Type B pancreatic cell (in vitro differentiated cells): Measurements from ENCODE around the gene MDM2. TPM values are rescaled to one million over a fixed set of nuclear protein-coding genes. Genes with fewer than 3 reads are reported as not detected.
A peak's percentile ranks its signal among the peaks of the same experiment; 100 is the strongest.
"Not testable (repeated sequence)": the region's sequence is repeated elsewhere in the genome, so short reads cannot be mapped to it uniquely, and the experiment has no call there.

Experiments used
- DNase-seq: peaks from one replicate; pipeline ENCODE4 v3.0.0; 2021; ENCODE audit warnings: mixed read lengths; ENCODE audit not compliant: unreplicated experiment; ENCODE audit errors: extremely low spot score
- H3K27ac Mint-ChIP-seq: 2 replicates; pipeline ENCODE4 v1.8.0; 2021; ENCODE audit warnings: mild to moderate bottlenecking, mixed read lengths
- H3K27me3 Mint-ChIP-seq: 2 replicates; pipeline ENCODE4 v1.8.0; 2021; ENCODE audit warnings: mixed read lengths
- H3K36me3 Mint-ChIP-seq: 2 replicates; pipeline ENCODE4 v1.8.0; 2021; ENCODE audit warnings: mixed read lengths
- H3K4me1 Mint-ChIP-seq: one replicate; pipeline ENCODE4 v1.8.0; 2021; ENCODE audit warnings: mixed read lengths; ENCODE audit not compliant: unreplicated experiment
- H3K4me3 Mint-ChIP-seq: 2 replicates; pipeline ENCODE4 v1.8.0; 2021; ENCODE audit warnings: mild to moderate bottlenecking, mixed read lengths
- H3K9me3 Mint-ChIP-seq: 2 replicates; pipeline ENCODE4 v1.8.0; 2021; ENCODE audit warnings: mixed read lengths
- CTCF ChIP-seq: fragments of 200-600 bp; sonication (generic); conservative IDR thresholded peaks from 2 replicates; pipeline ENCODE4 v1.5.0; 2021; ENCODE audit warnings: antibody characterized with exemption, mild to moderate bottlenecking
- total RNA-seq: library from RNA; stranded (reverse); gene quantifications from 2 replicates; pipeline ENCODE4 v1.2.1, GENCODE V29; 2021; ENCODE audit warnings: low replicate concordance

Gene MDM2
- total RNA-seq, 1 donor from 2014 or later: 162 TPM

DNA sequence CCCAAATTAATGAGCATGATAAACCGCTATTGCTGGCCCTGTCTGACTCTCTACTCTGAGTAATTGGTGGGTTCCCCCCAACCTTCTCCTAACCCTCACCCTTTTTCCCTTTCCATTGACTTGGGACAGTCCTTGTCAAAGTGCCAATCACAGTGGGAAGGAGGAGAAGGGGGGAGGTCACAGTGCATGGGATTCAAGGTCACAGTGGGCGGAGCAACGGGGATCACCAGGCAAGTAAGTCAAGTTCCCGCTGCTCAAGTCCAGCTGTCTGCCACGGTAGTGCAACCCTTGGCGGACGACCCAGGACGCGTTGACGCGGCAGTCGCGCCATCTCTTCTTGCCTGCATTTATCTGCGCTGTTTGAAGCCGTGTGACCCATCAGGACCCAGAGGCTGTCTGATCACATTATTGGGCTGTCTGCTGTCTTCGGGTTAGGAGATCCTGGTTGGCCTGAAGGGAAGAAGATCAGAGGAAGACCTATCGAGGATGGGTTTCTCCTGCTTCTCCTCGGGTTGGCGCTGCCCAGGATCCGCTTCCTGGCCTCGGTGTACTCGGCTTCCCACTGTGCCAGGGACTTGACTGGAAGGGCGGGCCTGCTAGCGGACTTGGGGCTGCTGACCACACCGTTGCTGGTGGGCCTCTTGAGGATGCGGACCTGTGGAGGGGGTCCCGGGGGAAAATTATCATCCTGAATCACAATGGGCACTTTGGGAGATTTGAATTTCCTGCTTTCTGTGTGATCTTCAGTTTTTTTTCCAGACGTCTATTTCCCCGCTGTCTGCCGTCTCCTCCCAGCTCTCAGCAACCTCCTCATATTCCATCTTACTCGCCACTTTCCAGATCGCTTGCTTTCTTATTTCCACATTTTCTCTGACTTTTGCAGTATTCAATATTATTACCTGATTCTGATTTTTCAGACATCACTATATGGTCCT lies 3.1 kb upstream of the MDM2 start:
- no peak for DNase-seq
- H3K4me1 Mint-ChIP-seq: peaks cover 9% of the 10 kb centered on the region
- peaks cover 2% of the 10 kb centered on the region for H3K9me3 Mint-ChIP-seq

DNA sequence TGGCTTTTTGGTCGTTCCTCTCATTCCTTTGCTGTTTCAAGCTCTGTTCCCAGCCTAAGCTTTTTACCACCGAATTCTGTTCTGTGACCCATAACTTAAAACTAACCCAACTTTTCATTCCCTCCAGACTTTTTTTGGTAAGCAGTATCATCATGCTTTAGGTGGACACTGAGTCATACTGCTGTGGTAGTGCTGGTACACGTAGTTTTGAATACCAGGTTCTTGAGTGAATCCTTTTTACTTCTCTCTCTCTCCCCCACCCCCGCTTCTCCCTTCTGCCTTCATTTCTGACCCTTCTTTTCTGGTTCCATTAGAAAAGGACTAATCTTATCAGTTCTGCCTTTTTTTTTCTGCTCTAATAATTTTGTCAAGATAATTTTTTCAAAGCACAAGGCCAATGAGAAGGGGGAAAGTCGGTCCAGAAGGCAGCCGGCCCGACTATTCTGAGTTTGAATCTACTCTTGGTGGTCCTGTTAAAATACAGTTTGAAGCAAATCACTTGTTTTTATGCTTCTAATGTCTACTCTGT lies 2.3 kb upstream of the MDM2 start:
- no peak for TF ChIP-seq CTCF
- DNase-seq: no peak
- Mint-ChIP-seq H3K27me3 (no peaks in the 10 kb centered on the region), H3K36me3 (peaks cover 9% of the 10 kb centered on the region), H3K4me1 (peaks cover 7% of the 10 kb centered on the region), H3K27ac (peak overlapping the region; percentile 0), H3K9me3 (no peaks in the 10 kb centered on the region), H3K4me3 (no peak overlapping the region)

More for the DNA sequence above, 3.1 kb upstream of the MDM2 start:
- Mint-ChIP-seq H3K4me3 (peak overlapping the region; percentile 46), H3K36me3 (peaks cover 9% of the 10 kb centered on the region), H3K27me3 (no peaks in the 10 kb centered on the region), H3K27ac (peak overlapping the region; percentile 70)
- TF ChIP-seq CTCF: no peak

DNA sequence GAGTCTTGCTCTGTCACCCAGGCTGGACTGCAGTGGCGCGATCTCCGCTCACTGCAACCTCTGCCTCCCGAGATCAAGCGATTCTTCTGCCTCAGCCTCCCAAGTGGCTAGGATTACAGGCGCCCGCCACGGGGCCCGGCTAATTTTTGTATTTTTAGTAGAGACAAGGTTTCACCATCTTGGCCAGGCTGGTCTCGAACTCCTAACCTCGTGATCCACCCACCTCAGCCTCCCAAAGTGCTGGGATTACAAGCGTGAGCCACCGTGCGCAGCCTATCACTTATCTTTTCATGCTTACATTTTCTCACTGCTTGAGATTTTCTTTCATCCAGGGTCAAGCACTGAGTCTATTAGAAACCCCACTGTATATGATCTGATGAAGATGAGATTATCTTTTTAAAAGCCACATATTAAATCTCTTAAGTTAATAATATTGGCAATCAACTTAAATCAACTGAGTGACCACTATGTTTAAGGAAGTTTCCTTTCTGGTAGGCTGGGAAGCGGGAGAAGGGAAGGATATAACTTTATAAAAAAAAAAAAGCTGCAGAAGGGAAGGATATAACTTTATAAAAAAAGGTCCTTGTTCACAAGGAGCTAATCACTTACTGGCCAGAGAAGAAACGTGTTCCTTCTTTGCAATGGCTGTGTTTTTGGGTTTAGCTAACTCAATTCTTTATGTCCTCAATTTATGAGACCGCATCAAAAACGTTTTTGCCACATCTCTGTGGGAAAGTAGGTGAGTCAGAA lies 1.3 kb upstream of the MDM2 start:
- peak overlapping the region; percentile 99 for H3K27ac Mint-ChIP-seq
- no peaks in the 10 kb centered on the region for H3K9me3 Mint-ChIP-seq
- no peaks in the 10 kb centered on the region for H3K27me3 Mint-ChIP-seq
- H3K4me1 Mint-ChIP-seq: peaks cover 8% of the 10 kb centered on the region
- no peak for TF ChIP-seq CTCF
- DNase-seq: no peak
- H3K36me3 Mint-ChIP-seq: peaks cover 15% of the 10 kb centered on the region
- H3K4me3 Mint-ChIP-seq: peak overlapping the region; percentile 99

DNA sequence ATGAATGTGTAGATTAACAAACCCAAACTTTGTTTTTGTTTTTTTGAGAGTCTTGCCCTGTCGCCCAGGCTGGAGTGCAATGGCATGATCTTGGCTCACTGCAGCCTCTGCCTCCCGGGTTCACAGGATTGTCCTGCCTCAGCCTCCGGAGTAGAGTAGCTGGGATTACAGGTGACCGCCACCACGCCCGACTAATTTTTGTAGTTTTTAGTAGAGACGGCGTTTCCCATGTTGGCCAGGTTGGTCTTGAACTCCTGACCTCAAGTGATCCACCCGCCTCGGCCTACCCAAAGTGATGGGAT lies 752 bp upstream of the MDM2 start:
- H3K36me3 Mint-ChIP-seq: peaks cover 15% of the 10 kb centered on the region
- H3K27me3 Mint-ChIP-seq, H3K9me3 Mint-ChIP-seq, H3K4me1 Mint-ChIP-seq, DNase-seq: not testable (repeated sequence)
- H3K4me3 Mint-ChIP-seq: peak overlapping the region; percentile 99
- peak overlapping the region; percentile 99 for H3K27ac Mint-ChIP-seq

- H3K27ac Mint-ChIP-seq: peak overlapping the region; percentile 99
- peak overlapping the region; percentile 99 for H3K4me3 Mint-ChIP-seq
- H3K36me3 Mint-ChIP-seq: peaks cover 24% of the 10 kb centered on the region
- H3K9me3 Mint-ChIP-seq: no peaks in the 10 kb centered on the region
- no peak for TF ChIP-seq CTCF
- H3K27me3 Mint-ChIP-seq: no peaks in the 10 kb centered on the region
- peaks cover 16% of the 10 kb centered on the region for H3K4me1 Mint-ChIP-seq
- peak; percentile 84 for DNase-seq
Observed at GRCh38 chr12:68808388-68809189, 612 bp downstream of the MDM2 start.
